GM21390 (cell line): ENCODE measurements around the gene TDRD12.
"Not testable (repeated sequence)": the region's sequence is repeated elsewhere in the genome, so short reads cannot be mapped to it uniquely, and the experiment has no call there.

ENCODE experiments used
- ATAC-seq: cut with Tn5 transposase; IDR thresholded peaks from one replicate; pipeline ENCODE4 v1.9.1; 2021; ENCODE audit not compliant: unreplicated experiment

Gene TDRD12

GRCh38 chr19:32746631-32747196 is 27.1 kb downstream of the TDRD12 start:
- not testable (repeated sequence) for ATAC-seq

DNA sequence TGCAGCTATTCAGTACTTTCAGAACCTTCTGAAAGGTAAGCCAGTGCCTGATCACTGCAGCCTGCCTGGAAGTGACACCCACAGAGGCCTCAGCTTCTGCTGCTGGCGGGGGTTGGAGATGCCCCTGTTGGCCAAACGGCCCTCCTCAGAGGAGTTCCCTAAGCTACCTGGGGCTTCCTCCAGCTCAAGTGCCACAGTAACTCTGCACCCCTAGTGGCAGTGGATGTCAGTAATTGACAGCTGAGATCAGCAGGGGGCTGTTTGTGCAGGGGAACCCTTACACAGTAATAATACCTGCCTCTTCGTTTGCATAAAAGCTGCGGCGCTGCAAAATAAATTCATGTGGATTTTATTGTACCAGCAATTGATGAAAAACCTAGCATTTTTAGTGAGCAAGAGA is 28.9 kb downstream of the TDRD12 start:
- ATAC-seq = no peak

DNA sequence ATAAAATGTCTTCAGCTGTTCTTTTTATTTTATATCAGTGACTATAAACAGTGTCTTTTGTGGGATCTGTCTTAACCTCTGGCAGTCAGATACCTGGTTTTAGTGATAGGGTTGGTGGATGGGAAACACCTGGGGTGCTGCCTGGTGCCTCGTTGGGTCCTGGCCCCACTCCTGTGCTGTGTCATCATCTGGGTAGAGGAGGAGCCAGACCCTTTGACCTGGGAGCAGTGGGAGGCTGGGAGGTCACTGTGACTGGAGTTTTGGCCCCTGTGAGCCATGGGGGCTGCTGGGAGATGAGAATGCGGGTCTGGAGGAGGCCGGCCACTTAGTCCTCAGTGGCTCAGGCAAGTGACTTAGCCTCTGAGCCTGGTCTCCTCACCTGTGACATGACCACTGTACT is 29.4 kb downstream of the TDRD12 start:
- no peak for ATAC-seq

DNA sequence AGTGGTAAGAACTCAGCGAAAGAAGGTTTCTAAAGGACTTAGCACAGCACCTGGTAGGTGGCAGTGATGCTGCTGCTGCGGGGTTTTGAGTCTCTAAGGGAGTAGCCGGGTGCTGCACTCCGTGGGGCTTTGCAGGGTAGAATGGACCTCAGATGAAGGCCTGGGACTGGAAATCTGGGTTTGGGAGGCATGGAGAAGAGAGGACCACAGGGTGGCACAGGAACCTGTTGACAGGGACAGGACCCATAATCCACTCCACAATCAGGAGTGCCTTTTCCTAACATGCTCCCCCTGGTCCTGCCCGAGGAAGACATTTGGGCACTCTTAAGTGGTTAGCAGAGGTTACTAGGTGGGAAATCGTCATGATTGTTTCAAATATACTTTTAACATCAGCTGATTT is 29.8 kb downstream of the TDRD12 start:
- ATAC-seq = no peak

- ATAC-seq = no peak
These were observed 31.0 kb downstream of the TDRD12 start for GRCh38 chr19:32750441-32751055.

GRCh38 chr19:32751066-32751465 is 31.5 kb downstream of the TDRD12 start:
- ATAC-seq = no peak

DNA sequence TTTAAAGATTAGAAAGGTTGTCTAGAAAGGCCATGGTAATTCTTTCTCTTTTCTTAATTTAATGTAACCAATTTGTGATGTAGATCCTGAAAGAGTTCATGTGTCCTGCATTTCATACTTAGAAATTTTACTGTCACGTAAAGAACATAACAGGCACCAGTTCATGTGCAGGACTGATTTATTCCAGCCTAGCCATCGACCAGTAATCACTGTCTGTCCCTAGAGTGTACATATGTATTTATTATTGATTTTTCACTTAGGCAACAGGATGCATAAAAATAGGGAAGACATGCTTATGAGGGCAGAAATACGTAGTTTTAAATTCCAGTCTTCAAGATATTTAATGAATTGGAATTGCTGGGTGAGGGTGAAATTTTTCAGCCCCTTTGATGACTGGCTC is 37.6 kb downstream of the TDRD12 start:
- no peak for ATAC-seq

GRCh38 chr19:32765365-32765764 is 45.8 kb downstream of the TDRD12 start:
- not testable (repeated sequence) for ATAC-seq

DNA sequence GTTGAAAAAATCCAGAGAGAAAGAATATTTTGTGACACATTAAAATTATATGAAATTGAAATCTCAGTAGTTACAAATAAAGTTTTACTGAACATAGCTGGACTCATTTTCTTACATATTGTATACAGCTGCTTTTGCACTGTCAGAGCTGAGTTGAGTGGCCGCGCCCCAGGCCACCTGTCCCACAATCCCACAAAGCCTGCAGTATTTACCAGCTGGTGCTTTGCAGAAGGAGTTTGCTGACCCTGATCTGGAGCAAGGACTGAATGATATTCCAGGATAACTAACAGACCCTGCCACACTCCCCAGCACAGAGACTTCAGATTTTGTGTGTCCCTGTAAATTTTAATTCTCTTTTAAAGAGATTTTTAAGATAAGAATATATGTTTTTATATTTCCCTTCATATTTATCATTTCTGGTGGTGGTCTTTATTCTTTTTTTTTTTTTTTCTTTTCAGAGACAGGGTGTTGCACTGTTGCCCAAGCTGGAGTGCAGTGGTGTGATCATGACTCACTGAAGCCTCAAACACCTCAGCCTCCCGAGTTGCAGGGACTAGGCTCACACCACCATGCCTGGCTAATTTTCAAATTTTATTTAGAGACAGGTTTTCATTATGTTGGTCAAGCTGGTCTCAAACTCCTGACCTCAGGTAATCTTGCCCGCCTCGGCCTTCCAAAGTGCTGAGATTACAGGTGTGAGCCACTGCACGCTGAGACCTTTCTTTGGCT is 48.5 kb downstream of the TDRD12 start:
- ATAC-seq = no peak

GRCh38 chr19:32771596-32771995 is 52.0 kb downstream of the TDRD12 start:
- no peak for ATAC-seq

DNA sequence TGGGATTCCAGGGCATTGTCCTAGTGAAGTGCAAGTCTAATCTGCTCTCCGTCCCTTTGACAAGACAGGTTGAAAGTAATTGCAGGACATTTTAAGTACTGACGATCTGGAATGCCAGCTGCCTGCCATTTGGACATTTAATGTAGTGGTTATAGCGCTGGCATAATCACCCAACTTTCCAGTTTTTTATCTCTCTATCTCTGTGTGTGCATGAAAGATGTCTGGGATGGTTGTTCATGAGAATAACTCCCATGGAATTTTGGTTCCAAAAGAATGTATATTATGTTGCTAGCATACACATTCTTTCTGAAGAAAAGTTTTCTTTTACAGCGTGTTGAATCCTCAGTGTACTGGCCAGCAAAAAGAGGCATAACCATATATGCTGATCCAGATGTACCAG is 53.6 kb downstream of the TDRD12 start:
- ATAC-seq = no peak

DNA sequence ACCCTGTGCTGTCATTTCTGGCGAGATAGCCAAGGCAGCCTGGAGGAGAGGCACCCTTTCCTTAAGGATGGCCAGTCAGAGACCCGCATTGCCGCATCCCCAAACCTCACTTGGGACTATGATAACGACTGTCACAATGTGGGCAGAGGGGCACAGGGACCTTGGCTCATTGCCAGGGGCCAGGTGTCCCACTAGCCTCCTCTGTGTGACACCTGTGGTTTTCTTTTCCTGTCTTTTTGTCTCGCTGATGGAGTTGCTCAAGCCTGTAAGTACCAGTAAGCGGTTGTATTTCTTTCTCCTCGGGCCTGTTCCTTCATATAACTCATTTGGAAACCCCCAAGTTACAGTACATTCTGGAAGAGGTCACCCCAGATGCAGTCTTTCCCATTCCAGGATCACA is 59.5 kb downstream of the TDRD12 start:
- no peak for ATAC-seq

DNA sequence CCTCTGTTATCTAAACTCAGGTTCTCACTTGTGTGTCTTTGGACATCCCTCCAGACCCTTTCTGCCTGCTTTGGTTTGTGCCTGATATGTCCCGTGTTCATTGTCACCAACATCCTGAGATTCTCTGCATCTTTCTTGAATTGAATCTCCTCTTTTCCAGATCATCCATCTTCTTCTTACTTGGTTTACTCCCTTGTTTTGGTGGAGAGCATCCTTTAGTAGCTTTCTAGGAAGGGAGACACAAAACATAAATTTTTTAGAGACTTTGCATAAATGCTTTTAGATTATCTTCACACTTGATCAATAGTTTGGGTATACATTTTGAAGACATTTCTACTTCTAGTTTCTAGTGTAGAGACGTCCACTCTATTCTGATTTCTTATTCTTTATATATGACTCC is 61.7 kb downstream of the TDRD12 start:
- no peak for ATAC-seq

- ATAC-seq = not testable (repeated sequence)
These were observed 62.5 kb downstream of the TDRD12 start for GRCh38 chr19:32782089-32782488.

DNA sequence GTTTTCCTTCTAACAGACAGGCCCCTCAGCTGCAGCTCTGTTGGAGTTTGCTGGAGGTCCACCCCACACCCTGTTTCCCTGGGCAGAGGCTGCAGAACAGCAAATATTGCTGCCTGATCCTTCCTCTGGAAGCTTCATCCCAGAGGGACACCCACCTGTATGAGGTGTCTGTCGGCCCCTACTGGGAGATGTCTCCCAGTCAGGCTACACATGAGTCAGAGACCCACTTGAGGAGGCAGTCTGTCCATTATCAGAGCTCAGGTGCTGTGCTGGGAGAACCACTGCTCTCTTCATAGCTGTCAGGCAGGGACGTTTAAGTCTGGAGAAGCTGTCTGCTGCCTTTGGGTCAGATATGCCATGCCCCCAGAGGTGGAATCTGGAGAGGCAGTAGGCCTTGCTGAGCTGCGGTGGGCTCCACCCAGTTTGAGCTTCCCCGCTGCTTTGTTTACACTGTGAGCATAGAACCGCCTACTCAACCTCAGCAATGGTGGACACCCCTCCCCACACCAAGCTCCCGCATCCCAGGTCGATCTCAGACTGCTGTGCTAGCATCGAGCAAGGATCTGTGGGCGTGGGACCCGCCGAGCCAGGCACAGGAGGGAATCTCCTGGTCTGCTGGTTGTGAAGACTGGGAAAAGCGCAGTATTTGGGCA is 67.7 kb downstream of the TDRD12 start:
- not testable (repeated sequence) for ATAC-seq

DNA sequence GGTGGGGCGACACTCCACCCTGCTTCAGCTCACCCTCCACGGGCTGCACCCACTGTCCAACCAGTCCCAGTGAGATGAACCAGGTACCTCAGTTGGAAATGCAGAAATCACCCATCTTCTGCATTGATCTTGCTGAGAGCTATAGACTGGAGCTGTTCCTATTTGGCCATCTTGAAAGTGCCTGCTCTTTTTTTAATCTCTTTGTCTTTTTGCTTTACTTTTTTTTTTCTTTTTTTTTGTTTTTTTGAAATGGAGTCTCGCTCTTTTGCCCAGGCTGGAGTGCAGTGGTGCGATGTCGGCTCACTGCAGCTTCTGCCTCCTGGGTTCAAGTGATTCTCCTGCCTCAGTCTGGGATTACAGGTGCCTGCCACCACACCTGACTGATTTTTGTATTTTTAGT is 68.3 kb downstream of the TDRD12 start:
- ATAC-seq = not testable (repeated sequence)

DNA sequence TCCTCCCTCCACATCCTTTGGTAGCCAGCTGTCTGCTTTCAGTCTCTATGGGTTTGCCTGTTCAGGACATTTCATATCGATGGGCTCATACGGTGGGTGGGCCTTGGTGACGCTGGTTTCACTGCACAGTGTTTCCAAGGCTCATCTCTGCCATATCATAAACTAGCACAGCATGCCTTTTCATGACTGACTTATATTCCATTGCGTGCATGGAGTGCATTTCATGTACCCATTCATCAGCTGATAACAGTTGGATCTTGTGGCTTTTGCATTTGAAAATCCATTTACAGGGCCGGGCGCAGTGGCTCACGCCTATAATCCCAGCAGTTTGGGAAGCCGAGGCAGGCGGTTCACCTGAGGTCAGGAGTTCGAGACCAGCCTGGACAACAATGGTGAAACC is 69.9 kb downstream of the TDRD12 start:
- no peak for ATAC-seq

GRCh38 chr19:32798201-32798600 is 78.6 kb downstream of the TDRD12 start:
- no peak for ATAC-seq

GRCh38 chr19:32800191-32800590 is 80.6 kb downstream of the TDRD12 start:
- ATAC-seq = no peak

- no peak for ATAC-seq
These were observed 81.2 kb downstream of the TDRD12 start for GRCh38 chr19:32800754-32801153.

- no peak for ATAC-seq
These were observed 83.3 kb downstream of the TDRD12 start for GRCh38 chr19:32802840-32803239.

- ATAC-seq = no peak
These were observed 88.7 kb downstream of the TDRD12 start for GRCh38 chr19:32808236-32808635.
